GM18517 (cell line): ENCODE results near the gene DNAH5.

ENCODE experiments used
- ATAC-seq: cut with Tn5 transposase; IDR thresholded peaks from one replicate; pipeline ENCODE4 v1.9.1; 2021; ENCODE audit warnings: mild to moderate bottlenecking, moderate library complexity; ENCODE audit not compliant: unreplicated experiment

Gene DNAH5

DNA sequence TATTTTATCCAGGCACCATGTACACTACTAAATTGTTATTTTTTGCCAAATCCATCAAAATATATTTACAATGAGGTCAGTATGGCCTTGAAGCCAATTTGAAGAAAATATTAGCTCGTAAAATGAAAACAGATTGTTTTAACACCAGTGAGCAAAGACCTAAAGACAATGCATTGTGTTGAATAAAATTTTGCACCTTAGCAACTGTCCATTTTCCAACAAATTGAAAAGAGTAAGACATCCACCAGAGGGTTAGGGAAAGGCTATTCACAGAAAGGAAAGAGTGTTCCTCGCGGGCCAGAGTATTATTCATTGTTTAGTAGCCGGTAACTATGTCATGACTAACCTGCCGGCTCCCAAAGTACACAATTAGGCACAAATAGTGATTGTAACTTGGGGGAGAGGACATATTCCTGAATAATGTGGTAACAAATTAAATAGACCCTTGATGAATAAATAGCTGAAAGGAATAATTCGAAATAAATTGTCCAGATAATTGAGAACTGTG is 213.3 kb downstream of the DNAH5 start:
- ATAC-seq = no peak

DNA sequence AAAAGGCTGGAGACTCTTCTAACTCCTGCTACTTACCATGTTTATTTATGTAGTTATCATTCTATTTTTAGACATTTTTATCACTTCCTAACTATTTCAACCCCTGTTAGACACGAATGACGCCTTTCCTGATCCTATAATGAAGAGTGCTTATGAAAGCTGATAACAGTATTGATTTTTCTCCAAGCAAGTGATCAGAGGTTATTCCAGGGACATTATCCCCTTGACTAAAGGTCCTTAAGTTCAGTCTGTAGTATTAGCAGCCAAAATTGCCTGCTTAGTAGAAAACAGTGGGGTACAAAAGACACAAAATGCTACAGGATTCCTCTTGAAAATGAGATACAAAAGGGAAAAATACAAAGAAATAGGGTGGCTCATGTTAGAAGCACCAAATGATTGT is 235.6 kb downstream of the DNAH5 start:
- ATAC-seq = no peak

DNA sequence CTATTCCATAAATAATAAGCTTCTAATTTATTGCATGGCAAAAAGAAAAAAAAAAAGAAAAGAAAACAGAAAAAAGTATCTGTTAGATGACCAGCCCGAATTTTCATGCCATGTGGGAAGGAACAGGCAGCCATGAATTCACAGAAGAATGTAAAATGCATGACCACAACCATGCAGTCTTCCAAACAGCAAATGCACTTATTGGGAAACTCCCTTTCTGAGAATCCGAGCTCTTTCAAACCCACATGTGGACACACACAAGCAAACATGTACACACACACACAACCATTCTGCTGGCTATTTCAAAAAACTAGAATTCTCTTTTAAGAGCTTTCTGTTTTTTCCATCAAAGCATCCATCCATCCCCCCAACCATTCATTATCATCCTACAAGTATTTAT is 236.1 kb downstream of the DNAH5 start:
- ATAC-seq = no peak

DNA sequence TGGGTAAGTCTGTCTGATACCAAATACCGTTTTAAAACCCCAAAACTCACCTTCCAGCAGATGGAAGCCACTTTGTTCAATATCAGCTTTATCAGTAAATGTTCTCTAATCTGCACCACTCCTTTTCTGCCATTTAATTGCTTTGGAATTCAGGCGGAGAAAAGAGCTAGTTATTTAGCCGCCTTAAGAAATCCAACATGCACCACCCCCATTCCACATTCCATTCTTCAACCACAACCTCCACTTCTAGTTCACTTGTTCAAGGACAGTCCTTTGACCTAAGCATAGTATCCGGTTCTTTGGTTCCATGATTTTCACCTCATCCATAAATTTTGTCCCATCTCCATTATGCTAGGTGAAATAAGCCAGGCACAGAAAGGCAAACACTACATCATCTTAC is 240.1 kb downstream of the DNAH5 start:
- no peak for ATAC-seq

DNA sequence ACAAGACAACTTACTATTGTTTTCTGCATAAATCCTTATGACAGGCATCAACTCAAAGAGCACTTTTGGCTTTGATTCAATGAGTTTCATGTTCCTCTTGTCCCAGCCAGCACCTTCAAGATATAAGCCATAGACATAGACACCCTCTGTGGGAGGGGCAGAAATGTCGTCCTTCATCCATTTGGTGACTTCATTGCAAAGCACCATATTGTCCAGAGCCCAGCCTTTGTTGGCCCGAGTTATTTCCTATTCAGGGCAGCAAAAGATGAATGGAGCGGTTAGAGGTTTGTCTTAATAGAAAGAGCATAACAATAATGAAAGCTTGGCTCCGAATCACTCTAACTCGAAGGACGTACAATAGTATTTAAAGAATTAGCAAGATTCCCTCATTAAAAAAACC is 243.9 kb downstream of the DNAH5 start:
- no peak for ATAC-seq

DNA sequence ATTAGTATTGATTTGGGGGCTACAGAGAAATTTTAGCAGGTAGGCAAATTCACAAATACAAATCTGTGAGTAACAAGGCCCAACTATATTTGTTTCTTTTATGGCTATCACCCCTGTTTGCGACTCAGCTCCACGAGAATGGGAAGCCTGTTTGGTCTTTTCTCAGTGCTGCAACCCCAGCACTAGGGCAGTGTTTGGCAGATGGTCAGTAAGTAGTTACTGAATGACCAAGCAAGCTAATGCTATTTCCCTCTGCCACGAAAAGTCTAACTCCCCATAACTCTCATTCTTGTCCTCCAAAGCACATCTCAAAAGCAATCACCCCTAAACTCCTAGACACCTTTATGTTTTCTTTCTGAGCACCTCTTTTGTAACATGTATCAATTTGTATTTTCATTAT is 245.6 kb downstream of the DNAH5 start:
- ATAC-seq = no peak

DNA sequence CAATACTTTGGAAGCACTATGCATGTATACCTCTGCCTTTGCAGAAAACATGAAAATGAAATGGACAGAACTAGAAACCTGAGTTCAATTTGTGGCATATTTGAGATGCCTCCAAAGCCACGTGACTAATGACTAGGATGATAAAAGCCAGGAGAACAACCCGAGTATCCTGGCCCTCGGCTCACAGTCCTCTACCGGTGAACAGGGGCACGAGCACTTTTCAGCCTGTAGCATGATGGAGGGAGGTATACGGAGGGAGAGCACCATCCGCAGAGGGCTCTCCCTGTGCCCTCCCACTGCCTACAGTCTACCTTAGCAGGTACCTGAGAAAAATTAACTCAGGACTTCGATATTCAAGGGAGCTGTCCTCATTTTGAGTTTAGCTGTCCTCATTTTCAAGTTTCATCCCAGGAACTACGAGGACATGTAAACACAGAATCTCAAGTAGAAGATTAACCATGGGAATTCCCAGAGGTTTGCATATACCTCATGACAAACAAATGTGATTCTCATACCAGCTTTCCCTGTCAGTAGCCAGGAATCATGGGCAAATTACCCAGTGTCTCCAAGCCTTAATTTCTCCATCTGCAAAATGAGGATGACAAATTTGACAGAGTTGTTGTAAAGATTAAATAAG is 249.3 kb downstream of the DNAH5 start:
- no peak for ATAC-seq

DNA sequence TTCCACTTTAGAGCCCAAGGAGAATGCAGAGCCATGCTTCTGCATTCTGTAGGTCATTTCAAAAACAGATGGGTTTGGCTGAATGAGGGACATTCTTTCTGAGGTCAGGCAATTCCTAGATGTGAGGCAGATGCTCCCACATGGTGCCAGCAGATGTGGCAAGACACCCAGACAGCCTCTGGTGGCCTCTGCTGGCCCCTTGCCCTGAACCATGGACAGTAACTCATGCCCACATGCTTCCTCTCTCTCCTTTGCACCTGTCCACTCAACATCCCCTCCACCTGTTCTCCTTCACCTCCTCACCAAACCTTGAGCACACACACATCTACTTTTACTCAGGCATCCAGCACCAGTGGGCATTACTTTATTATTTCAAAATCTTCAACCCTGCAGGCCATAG is 252.3 kb downstream of the DNAH5 start:
- no peak for ATAC-seq

DNA sequence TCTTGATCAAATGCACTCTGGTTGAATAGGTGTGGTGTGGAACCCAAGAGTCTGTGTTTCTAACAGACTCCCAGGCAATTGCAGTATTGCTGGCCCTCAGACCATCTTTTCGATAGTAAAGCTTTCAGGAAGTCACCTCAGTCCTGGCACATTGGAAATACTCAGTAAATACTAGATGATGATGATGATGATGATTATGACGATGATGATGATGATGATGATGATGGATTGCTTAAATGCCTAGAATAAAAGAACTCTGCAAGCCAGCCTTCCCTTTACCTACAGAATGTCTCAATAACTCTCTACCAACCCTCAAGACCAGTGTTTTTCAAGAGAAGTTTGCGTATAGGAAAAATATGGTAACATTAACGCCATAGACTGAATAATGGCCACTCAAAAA is 268.0 kb downstream of the DNAH5 start:
- ATAC-seq = no peak

DNA sequence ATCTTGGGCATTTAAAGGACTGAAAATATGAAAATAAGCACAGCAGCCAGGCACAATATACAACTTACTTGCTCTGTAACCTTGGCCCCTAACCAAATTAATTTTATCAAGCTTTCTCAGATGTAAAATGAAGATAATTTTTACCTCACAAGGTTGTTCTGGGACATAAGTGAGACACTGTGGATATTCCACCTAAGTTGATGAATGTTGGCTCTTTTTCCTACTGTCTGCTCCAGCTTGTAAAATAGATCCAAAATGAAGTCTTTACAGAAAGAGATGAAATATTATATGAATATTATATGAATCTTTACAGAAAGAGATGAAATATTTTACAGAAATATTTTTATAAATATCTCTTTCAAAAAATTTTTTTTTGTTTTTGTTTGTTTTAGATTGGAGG is 270.1 kb downstream of the DNAH5 start:
- no peak for ATAC-seq

DNA sequence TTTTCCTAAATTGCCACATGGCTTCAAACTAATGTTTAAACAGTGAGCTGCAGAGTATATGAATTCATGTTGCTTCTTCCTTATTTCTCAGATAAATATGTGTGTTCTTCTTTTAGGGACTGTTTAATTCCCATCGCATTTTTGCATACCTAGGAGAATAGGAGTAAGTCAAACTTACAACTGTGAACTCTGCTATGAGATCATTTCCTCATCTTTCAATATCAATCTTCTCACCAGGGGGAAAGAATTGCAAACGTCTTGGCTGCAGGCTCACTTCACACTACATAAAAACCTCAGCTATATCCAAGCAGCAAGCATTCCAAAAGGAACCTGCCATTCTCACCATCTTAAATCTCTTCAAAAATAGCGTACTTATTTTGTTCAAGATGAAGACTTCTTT is 271.0 kb downstream of the DNAH5 start:
- ATAC-seq = no peak

DNA sequence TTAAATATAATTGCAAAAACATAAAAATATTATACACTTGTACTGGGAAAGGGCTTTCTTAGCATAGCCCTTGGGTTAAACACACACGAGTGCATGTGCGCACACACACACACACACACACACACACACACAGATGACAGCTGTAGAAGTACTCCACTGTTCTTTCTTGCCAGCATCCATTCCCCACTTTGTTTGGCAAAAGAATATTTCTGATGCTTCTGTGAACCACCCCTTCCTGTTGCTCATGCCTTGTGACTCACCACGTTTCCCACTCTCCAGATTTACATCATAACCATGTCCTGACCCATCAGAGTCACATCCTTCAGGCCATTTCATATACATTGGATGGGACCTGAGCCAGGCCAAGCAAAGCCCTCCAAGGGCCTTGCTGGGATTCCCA is 280.1 kb downstream of the DNAH5 start:
- ATAC-seq = no peak

DNA sequence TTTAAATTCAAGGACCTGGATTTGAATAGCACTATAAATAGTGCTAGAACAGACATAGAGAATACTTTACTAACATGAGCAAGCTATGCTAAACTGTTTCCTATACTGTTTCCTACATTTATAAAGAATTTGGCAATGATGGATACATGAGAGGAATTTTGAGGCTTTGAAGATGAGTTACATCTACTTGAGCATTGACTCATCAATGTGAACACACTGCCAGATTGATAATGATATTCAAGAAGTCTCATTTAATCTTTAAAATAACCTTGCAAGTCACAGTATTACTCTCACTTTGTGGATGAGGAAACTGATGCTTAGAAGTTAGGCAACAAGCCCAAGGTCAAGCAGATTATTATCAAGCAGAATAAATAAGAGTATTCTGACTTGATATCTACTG is 281.9 kb downstream of the DNAH5 start:
- no peak for ATAC-seq

DNA sequence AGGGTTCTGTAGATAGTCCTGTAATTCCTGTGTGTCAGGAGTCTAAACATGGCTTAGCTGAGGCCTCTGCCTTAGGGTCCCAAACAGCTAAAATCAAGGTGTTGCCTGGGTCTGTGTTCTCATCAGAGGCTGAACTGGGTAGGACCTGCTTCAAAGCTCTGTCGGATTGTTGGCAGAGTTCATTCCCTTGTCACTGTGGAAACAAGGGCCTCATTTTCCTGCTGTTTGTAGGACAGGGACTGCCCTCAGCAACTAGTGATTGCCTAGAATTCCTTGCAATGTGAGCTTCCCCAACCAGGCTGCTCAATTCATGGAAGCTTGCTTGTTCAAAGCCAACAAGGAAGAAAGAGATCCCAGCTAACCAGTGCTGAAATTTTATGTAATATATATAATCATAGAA is 283.2 kb downstream of the DNAH5 start:
- no peak for ATAC-seq

DNA sequence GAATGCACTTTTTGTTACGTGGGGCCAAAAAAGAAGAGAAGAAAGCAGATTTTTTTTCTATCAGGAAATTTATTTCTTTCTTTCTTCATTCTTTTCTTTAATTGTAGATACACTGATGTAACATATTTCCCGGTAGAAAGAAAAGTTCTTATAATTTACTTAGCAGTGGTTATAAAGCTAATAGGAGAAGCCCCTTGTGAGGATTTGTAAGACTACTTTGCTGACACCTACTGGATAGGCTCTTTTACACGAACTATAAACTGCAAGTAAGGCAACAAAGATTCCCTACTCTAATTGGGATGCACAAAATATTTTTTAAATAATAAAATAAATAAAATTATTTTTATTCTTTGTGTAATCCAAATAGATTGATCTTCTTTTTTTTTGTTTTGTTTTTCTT is 284.4 kb downstream of the DNAH5 start:
- ATAC-seq = no peak

DNA sequence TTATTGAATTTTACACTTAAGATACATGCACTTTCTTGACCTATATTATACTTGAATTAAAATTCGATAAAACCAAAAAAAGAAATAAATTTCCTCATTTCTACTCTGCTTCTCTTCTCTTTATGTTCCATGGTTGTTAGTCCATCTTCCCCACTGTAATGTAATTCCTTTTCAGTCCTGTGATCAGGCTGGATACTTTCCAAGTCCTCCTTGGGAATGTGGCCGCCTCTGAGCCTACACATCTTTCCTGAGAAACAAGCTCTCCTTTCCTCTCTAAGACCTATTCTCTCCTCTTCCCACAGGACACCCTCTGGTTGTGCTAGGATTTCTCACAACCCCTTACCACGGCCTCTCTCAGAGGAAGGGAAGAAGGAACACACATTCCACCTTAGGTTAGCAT is 285.1 kb downstream of the DNAH5 start:
- no peak for ATAC-seq

DNA sequence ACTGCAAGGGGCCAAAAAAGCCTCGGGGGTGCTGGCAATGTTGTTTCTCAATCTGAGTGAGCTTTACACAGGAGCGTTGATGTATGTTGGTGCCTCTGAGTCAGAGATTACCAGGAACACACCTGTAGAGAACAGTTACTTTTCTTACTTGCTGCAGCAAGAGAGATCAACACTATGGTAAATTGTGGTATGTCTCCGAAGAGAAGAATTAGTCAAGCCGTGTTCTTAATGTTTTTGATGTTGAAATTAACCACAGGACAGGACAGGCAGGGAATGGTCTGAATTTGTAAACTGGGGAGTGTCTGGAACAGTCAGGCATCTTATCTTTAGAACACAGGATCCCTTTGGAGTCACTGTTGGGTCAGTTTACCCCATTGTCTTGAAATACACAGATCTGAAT is 285.7 kb downstream of the DNAH5 start:
- ATAC-seq = no peak

DNA sequence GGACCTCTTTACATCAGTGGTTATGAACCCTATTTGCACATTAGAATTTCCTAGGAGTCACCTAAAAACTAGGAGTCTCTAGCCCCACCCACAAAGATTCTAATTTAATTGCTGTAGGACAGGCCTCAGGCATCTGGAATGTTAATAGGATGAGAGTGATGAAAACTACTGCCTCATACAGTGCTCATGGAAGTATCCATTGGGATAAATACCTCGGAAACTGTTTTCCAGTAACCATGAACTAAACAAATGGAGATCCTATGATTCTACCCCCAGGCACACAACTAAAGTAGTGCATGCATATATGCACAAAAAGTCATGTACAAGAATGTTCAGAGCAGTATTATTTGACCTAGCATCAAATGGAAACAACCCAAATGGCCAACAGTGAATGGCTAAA is 286.3 kb downstream of the DNAH5 start:
- ATAC-seq = no peak

DNA sequence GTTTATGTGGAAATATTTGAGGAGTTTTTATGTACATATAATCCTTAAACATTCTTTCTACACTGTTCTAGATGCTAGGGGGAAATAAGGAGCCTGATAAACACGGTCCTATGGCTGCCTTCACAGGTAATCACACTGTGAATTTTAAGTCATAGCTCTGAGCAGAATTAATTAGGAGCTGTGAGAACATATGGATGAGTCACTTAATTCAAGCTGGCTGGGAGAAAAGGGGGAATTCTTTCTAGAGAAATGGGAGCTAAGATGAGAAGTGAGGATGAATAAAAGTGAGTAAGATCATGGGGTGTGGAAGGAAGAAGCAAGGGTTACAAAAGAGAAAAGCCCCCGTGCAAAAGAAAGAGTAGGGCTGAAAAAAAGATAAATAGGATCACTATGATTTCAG is 290.8 kb downstream of the DNAH5 start:
- no peak for ATAC-seq

DNA sequence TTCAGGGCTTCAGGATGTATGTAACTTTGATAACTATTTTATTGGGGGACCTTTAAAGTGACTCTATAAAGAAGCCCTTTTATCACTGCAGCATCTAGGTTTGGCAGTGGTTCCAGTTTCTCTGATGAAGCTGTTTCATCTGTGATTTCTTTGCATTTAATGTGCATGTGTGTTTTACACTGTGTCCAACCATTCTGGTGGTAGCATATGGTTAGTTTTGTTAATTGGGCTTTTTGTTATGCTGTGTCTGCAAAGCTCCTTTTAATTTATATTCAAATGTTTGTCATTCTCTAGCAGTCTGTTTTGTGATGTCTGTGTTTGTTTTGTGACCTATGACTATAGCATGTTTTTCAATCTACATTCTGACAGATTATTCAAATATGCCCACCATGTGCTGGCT is 294.8 kb downstream of the DNAH5 start:
- no peak for ATAC-seq

DNA sequence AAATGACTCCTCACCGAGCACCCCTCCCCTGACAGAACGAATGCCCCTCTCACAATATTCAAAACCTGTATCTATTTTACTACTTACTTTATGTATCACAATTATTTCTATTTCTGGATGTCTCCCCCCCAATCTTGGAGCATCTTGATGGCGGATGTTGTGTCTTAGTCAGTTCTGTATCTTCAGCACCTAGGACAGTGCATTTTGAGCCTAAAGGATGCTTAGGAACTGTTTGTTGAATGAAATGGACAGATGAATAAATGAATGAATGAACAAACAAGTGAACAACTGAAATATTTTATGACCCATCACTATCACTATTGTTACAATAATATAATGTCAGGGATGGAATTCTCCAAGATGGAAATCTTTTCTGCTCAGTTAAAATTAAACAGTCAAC is 295.7 kb downstream of the DNAH5 start:
- no peak for ATAC-seq

DNA sequence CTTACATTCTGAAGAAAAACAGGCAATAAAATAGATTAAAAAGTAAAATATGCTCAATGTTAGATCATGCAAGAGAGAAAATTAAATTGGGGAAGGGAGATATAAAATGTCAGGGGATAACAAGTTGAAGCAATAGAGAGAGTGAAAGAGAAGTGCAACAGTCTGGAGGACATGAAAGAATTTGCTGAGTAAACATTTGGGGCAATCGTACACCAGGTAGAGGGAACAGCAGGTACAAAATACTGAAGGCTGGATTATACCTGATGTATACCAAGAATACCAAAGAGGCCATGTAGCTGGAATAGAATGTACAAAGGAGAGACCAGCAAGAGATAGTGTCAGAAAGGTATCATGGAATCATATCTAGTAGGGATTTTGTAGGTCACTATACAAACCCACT is 300.8 kb downstream of the DNAH5 start:
- ATAC-seq = no peak

DNA sequence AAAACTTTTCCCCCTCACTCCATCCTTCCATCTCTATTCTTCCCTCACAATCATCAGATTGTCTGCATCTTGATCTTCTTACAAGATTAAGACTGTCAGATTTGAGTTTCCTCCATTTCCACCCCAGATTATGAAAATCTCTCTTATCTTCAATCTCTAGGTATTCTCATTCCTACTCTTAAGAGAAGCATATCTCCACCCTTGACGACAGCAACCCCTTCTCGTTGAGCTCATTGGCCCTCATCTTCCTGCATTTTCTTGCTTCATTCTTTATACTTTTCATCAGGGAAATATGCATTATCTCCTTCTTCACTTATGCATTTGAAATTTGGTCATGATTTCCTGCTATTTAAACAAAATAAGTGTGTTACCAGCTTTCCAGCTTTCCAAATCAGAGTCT is 301.3 kb downstream of the DNAH5 start:
- no peak for ATAC-seq
